Esophagus squamous epithelium (tissue), 5 donors: Measurements from ENCODE around the gene HCFC1. TPM values are rescaled to one million over a fixed set of nuclear protein-coding genes. Genes with fewer than 3 reads are reported as not detected.

Source experiments
- DNase-seq: peaks from one replicate; lab custom pipeline; 2025; lab: John Stamatoyannopoulos, UW
- H3K27ac ChIP-seq, 4 donors: fragments of 200-600 bp; sonication (generic); one replicate each; pipeline ENCODE4 v1.5.1; 2016 to 2019; ENCODE audit warnings: mild to moderate bottlenecking in 1 of 4
- H3K27me3 ChIP-seq, 4 donors: fragments of 200-600 bp; sonication (generic); 1 replicate in 3 of 4; 2 replicates in 1 of 4; pipeline versions ENCODE4 v1.5.1 to v1.6.0; 2017 to 2021; ENCODE audit warnings: antibody characterized with exemption in 1 of 4
- H3K36me3 ChIP-seq, 3 donors: fragments of 200-600 bp; sonication (generic); one replicate each; pipeline ENCODE4 v1.5.1; 2016 to 2019
- H3K4me1 ChIP-seq, 3 donors: fragments of 200-600 bp; sonication (generic); one replicate each; pipeline ENCODE4 v1.5.1; 2017 to 2019
- H3K4me3 ChIP-seq, 4 donors: fragments of 200-600 bp; sonication (generic); 1 replicate in 3 of 4; 2 replicates in 1 of 4; pipeline ENCODE4 v1.5.1; 2016 to 2019; ENCODE audit warnings: mild to moderate bottlenecking in 2 of 4, moderate library complexity in 1 of 4
- H3K9me3 ChIP-seq, 3 donors: fragments of 200-600 bp; sonication (generic); one replicate each; pipeline ENCODE4 v1.5.1; 2016 to 2019
- POLR2A ChIP-seq, 4 donors: fragments of 450-650 bp; IDR thresholded peaks; one replicate each; pipeline ENCODE4 v1.6.1; 2017; ENCODE audit warnings: antibody characterized with exemption in 4 of 4, mild to moderate bottlenecking in 4 of 4, moderate library complexity in 3 of 4
- WGBS, 2 donors: methylation state at CpG; one replicate each; pipeline ENCODE4 v1.1.5; 2018; 5-methylcytosine and 5-hydroxymethylcytosine counted together
- intact Hi-C: fragments of 100-400 bp; cut with DNase I; formaldehyde crosslinking; loops from one replicate; pipeline ENCODE4 v1.15.0; 2022
- total RNA-seq, 4 donors: library from RNA; depleted of rRNA; stranded (reverse); fragments of >200 nt; gene quantifications; one replicate each; pipeline ENCODE4 v1.1.0, GENCODE V29; 2016
- TF ChIP-seq, protein P1 (sequence below), 6 experiments: fragments of 450-650 bp in 4 of 6; fragments of 200-600 bp in 2 of 6; sonication (generic) in 2 of 6; IDR thresholded peaks; one replicate each; pipeline ENCODE4 v1.5.1; 2016 to 2019; ENCODE audit warnings: antibody characterized with exemption in 6 of 6, mild to moderate bottlenecking in 4 of 6, moderate library complexity in 4 of 6
- donor health status: DM: yes; HTN: yes; CAD: no.

The HCFC1 gene
- total RNA-seq, 4 donors from 2014 or later = 22.2 to 54.0 (median 37.0) TPM

DNA sequence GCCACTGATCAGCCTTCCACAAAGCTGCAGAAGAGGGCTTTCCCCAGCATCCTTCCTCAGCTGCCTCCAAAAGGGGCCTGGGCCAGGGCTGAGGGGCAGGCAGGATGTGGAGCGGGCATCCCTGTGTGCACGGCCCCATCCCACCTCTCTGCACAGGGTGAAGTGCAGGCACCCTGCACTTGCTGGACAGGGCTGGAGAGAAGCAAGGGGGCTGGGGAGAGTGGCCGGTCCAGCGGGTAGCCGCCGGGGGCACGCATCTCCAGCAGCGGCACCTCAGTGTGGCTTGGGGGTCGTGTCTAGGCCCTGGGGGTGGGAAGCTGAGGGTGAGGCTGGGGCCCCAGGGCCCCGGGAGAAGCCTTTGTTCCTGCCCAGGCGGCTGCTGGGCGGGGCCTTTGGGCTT lies 64.2 kb downstream of the HCFC1 start:
- H3K27me3 ChIP-seq = no peaks in the 10 kb centered on the region
- intact Hi-C loops = no loop called here

DNA sequence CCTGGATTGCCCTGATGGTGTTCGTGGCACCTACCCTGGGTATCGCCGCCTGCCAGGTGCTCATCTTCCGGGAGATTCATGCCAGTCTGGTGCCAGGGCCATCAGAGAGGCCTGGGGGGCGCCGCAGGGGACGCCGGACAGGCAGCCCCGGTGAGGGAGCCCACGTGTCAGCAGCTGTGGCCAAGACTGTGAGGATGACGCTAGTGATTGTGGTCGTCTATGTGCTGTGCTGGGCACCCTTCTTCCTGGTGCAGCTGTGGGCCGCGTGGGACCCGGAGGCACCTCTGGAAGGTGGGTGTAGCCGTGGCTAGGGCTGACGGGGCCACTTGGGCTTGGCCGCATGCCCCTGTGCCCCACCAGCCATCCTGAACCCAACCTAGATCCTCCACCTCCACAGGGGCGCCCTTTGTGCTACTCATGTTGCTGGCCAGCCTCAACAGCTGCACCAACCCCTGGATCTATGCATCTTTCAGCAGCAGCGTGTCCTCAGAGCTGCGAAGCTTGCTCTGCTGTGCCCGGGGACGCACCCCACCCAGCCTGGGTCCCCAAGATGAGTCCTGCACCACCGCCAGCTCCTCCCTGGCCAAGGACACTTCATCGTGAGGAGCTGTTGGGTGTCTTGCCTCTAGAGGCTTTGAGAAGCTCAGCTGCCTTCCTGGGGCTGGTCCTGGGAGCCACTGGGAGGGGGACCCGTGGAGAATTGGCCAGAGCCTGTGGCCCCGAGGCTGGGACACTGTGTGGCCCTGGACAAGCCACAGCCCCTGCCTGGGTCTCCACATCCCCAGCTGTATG lies 65.3 kb downstream of the HCFC1 start:
- no peaks in the 10 kb centered on the region for H3K9me3 ChIP-seq
- H3K27me3 ChIP-seq = no peaks in the 10 kb centered on the region
- no peak for DNase-seq
- 73% methylated on average over 5 of the region's 27 CpGs; no CpG with 5 or more reads in 1 of the 2 donors for WGBS, 2 donors
- H3K4me1 ChIP-seq = peaks cover 0 to 32% (median 0%) of the 10 kb centered on the region in 3 donors
- no peak overlapping the region for H3K27ac ChIP-seq
- H3K4me3 ChIP-seq = no peak overlapping the region
- intact Hi-C loops = no loop called here
- TF ChIP-seq, protein P1, sequence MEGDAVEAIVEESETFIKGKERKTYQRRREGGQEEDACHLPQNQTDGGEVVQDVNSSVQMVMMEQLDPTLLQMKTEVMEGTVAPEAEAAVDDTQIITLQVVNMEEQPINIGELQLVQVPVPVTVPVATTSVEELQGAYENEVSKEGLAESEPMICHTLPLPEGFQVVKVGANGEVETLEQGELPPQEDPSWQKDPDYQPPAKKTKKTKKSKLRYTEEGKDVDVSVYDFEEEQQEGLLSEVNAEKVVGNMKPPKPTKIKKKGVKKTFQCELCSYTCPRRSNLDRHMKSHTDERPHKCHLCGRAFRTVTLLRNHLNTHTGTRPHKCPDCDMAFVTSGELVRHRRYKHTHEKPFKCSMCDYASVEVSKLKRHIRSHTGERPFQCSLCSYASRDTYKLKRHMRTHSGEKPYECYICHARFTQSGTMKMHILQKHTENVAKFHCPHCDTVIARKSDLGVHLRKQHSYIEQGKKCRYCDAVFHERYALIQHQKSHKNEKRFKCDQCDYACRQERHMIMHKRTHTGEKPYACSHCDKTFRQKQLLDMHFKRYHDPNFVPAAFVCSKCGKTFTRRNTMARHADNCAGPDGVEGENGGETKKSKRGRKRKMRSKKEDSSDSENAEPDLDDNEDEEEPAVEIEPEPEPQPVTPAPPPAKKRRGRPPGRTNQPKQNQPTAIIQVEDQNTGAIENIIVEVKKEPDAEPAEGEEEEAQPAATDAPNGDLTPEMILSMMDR (IDR thresholded peaks at IDR 0.05) = no peak
- TF ChIP-seq POLR2A (IDR thresholded peaks at IDR 0.05) = no peak
- H3K36me3 ChIP-seq = no peaks in the 10 kb centered on the region

More for the DNA sequence above, 64.2 kb downstream of the HCFC1 start:
- Histone ChIP-seq H3K36me3 (no peaks in the 10 kb centered on the region), H3K9me3 (no peaks in the 10 kb centered on the region), H3K27ac (no peak overlapping the region), H3K4me1 (peaks cover 0 to 24% (median 0%) of the 10 kb centered on the region in 3 donors), H3K4me3 (no peak overlapping the region)
- TF ChIP-seq, protein P1 (IDR thresholded peaks at IDR 0.05) = no peak
- TF ChIP-seq POLR2A (IDR thresholded peaks at IDR 0.05) = no peak
- WGBS, 2 donors = 86% methylated on average over 3 of the region's 12 CpGs; no CpG with 5 or more reads in 1 of the 2 donors
- DNase-seq = no peak

DNA sequence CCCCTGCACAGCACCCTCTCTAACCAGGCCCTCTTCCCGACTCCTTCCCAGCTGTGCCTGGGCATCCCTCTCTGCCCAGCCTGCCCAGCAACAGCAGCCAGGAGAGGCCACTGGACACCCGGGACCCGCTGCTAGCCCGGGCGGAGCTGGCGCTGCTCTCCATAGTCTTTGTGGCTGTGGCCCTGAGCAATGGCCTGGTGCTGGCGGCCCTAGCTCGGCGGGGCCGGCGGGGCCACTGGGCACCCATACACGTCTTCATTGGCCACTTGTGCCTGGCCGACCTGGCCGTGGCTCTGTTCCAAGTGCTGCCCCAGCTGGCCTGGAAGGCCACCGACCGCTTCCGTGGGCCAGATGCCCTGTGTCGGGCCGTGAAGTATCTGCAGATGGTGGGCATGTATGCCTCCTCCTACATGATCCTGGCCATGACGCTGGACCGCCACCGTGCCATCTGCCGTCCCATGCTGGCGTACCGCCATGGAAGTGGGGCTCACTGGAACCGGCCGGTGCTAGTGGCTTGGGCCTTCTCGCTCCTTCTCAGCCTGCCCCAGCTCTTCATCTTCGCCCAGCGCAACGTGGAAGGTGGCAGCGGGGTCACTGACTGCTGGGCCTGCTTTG lies 66.0 kb downstream of the HCFC1 start:
- H3K9me3 ChIP-seq = no peaks in the 10 kb centered on the region
- no peaks in the 10 kb centered on the region for H3K36me3 ChIP-seq
- H3K4me1 ChIP-seq = peaks cover 0 to 39% (median 0%) of the 10 kb centered on the region in 3 donors
- intact Hi-C loops = no loop called here
- TF ChIP-seq POLR2A (IDR thresholded peaks at IDR 0.05) = no peak
- TF ChIP-seq, protein P1 (IDR thresholded peaks at IDR 0.05) = no peak
- DNase-seq = no peak
- WGBS, 2 donors = 96% methylated on average over 10 of the region's 32 CpGs; no CpG with 5 or more reads in 1 of the 2 donors
- H3K27me3 ChIP-seq = no peaks in the 10 kb centered on the region
- H3K27ac ChIP-seq = no peak overlapping the region
- peak overlapping the region in 2 of 4 donors; percentile 25 to 43 for H3K4me3 ChIP-seq

DNA sequence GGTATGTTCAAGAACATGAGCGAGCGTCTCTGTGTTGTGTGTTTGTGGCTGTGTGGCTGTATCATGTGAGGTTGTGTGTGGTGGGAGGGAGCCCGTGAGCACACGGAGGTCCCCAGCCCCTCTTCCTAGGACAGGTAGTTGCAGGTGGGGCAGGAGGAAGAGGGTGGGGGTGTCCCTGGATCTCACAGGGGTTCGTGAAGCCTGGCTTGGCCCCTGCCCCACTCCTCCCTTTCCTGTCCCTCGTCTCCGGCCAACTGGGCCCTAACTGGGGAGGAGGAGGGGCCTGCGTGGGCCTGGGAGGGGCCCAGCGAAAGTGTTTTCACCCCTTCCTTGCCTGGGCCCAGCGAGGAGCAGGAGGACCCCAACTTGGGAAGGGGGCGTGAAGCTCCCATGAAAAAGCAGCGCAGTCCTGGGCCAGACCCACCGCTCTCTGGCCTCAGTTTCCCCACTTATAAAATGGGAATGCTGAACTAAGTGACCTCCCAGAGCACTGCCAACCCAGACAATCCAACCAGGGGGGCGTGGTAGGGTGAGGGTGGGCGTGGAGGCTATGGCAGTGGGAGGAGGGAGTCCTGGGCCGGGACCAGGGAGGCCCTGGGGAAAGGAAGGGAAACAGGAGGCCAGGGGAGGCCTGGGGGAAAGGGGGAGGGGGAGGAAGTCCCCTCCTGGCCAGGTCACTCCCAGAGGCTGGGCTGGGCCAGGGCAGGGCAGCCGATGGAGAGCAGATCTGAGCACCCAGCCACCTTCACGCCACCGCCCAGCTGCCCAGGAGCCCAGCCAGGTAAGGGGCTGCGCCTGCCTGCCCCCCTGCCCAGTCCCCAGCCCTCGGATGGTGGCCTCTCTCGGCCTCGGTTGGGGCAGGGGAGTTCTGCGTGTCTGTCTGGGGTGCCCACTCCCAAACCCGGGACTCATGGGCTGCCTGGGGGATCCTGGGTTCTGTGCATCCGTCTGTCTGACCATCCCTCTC lies 67.3 kb downstream of the HCFC1 start, which contains the start of gene AVPR2:
AVPR2 (plus strand) TSS at position 683 of the 967 bp plus-strand sequence. CDS start 473 bp downstream, outside the sequence.
- peak within 1 kb of the TSS in 3 of 4 donors; percentile 17 to 43 (median 25) for H3K4me3 ChIP-seq
- H3K27ac ChIP-seq = peak within 1 kb of the TSS in 3 of 4 donors; percentile 16 to 70 (median 59)
- H3K9me3 ChIP-seq = no peaks in the 10 kb centered on the region
- intact Hi-C loops = no loop called here
- peaks cover 0 to 40% (median 0%) of the 10 kb centered on the region in 3 donors for H3K4me1 ChIP-seq
- no peak for DNase-seq
- H3K36me3 ChIP-seq = no peaks in the 10 kb centered on the region
- no peaks in the 10 kb centered on the region for H3K27me3 ChIP-seq
- no peak for TF ChIP-seq POLR2A (IDR thresholded peaks at IDR 0.05)
- TF ChIP-seq, protein P1 (IDR thresholded peaks at IDR 0.05) = no peak
- 33 to 36% methylated on average over 4 to 11 of the region's 26 CpGs for WGBS, 2 donors
